HepG2 (cell line): Measurements from ENCODE around the gene TMEM131L. TPM values are rescaled to one million over a fixed set of nuclear protein-coding genes. Genes with fewer than 3 reads are reported as not detected.

ENCODE experiments used
- ARNT ChIP-seq: fragments of 450-650 bp; IDR thresholded peaks from 2 replicates; pipeline ENCODE4 v1.6.1; 2017
- IKZF4 ChIP-seq: sonication (generic); formaldehyde crosslinking; IDR thresholded peaks from 2 replicates; pipeline ENCODE4 v1.5.1; 2020; ENCODE audit warnings: borderline replicate concordance, mild to moderate bottlenecking, low read depth, missing genetic modification reagents; ENCODE audit errors: not compliant biosample characterization
- IRX3 ChIP-seq: sonication (generic); formaldehyde crosslinking; IDR thresholded peaks from 2 replicates; pipeline ENCODE4 v1.8.1; 2023; ENCODE audit warnings: mild to moderate bottlenecking, low read depth, missing genetic modification reagents, borderline replicate concordance
- KLF9 ChIP-seq: IDR thresholded peaks from 2 replicates; pipeline ENCODE4 v1.6.1; 2016; ENCODE audit warnings: low read depth
- NR2F6 ChIP-seq, 2 experiments: IDR thresholded peaks; 2 replicates each; pipeline ENCODE4 v1.6.1; 2016; ENCODE audit warnings: antibody characterized with exemption in 1 of 2, mild to moderate bottlenecking in 1 of 2
- RARG ChIP-seq: sonication (generic); formaldehyde crosslinking; IDR thresholded peaks from 2 replicates; pipeline ENCODE4 v1.4.0; 2020; ENCODE audit warnings: low read depth, mild to moderate bottlenecking, missing genetic modification reagents
- ZFP1 ChIP-seq: IDR thresholded peaks from 2 replicates; pipeline ENCODE4 v1.6.1; 2016
- ZNF256 ChIP-seq: sonication (generic); formaldehyde crosslinking; conservative IDR thresholded peaks from 2 replicates; pipeline ENCODE4 v1.4.0; 2020; ENCODE audit warnings: missing genetic modification reagents
- ZNF484 ChIP-seq: sonication (generic); formaldehyde crosslinking; IDR thresholded peaks from 2 replicates; pipeline ENCODE4 v1.5.1; 2020; ENCODE audit warnings: mild to moderate bottlenecking, low read depth, missing genetic modification reagents, borderline replicate concordance
- ZNF546 ChIP-seq: sonication (generic); formaldehyde crosslinking; conservative IDR thresholded peaks from 2 replicates; pipeline ENCODE4 v1.8.1; 2023; ENCODE audit warnings: mild to moderate bottlenecking, missing genetic modification reagents
- ZNF768 ChIP-seq: sonication (generic); formaldehyde crosslinking; IDR thresholded peaks from 2 replicates; pipeline ENCODE4 v1.4.0; 2020; ENCODE audit warnings: missing genetic modification reagents
- polyA plus RNA-seq, 8 experiments: library from polyadenylated mRNA; depleted of rRNA in 3 of 8; stranded (reverse) in 7 of 8; unstranded in 1 of 8; fragments of >200 nt; fragmentation: Illumina TruSeq in 4 of 8; extraction: Trizol in 4 of 8; gene quantifications; 2 replicates each; pipeline versions ENCODE4 v1.2.1 to v1.2.3, GENCODE V29; 2011 to 2016; ENCODE audit warnings: low read depth in 4 of 8, missing spikeins in 1 of 8, mixed read lengths in 1 of 8; ENCODE audit not compliant: insufficient read depth in 1 of 8
- total RNA-seq, 5 experiments: library from RNA; depleted of rRNA; stranded (reverse); fragments of >200 nt; fragmentation: Illumina TruSeq; extraction: Trizol; gene quantifications; 2 replicates each; pipeline ENCODE4 v1.2.3, GENCODE V29; 2016; ENCODE audit warnings: low read depth in 1 of 5
- TF ChIP-seq, protein P1 (sequence below): sonication (generic); formaldehyde crosslinking; IDR thresholded peaks from 2 replicates; pipeline ENCODE4 v1.4.0; 2020; ENCODE audit warnings: missing genetic modification reagents
- TF ChIP-seq, protein P2 (sequence below): sonication (generic); formaldehyde crosslinking; IDR thresholded peaks from 2 replicates; pipeline ENCODE4 v1.8.1; 2023; ENCODE audit warnings: missing genetic modification reagents, mild to moderate bottlenecking, borderline replicate concordance
- TF ChIP-seq, protein P3 (sequence below): IDR thresholded peaks from 2 replicates; pipeline ENCODE4 v1.6.1; 2012; ENCODE audit warnings: inconsistent platforms
- TF ChIP-seq, protein P4 (sequence below): sonication (generic); formaldehyde crosslinking; IDR thresholded peaks from 2 replicates; pipeline ENCODE4 v1.5.0; 2020; ENCODE audit warnings: mild to moderate bottlenecking, missing genetic modification reagents, borderline replicate concordance

Gene TMEM131L
- total and polyA plus RNA-seq, 2 of the 13 experiments (the other 11 are each of a cell fraction or from before 2014, with no cell fraction given): 2.2 to 4.5 TPM

DNA sequence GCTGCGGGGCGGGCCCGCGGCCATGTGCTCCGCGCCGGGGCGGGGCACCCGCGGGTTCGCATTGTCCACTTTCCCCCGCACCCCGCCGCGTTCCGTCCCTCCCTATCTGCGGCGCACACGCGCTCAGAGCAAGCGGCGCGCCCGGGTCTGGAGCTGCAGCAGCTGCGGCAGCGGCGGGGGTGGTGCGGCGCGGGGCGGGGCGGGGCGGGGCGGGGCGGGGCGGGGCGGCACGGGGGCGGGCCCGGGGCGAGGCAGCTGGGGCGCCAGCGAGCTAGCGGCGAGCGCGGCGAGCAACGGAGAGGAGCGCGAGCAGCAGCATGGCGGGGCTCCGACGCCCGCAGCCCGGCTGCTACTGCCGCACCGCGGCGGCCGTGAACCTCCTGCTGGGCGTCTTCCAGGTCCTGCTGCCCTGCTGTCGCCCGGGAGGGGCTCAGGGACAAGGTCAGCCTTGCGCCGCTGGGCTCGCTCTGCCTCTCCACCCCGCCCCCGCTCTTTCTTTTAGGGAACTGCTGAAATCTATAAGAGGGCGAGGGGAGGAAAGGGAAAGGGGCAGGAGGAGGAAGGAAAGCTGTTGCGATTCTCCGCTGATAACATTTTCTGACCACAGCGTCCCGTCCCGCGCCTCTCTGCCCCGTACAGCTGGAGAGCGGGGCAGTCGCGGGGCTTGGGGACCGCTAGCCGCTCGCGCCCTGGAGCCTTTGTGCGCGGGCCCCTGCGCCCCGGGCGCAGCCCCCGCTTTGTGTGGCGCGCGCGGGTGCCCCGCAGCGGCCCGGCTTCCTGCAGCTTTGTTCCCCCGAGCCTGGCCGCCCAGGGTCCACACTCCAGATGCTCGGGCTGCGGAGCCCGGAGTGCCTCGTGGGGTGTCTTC, at the start of gene TMEM131L (continued):
- TF ChIP-seq NR2F6 (IDR thresholded peaks at IDR 0.05): no peak
- TF ChIP-seq NR2F6 (CRISPR knock-in tag; IDR thresholded peaks at IDR 0.05): no peak
- TF ChIP-seq ARNT: no peak
- no peak for TF ChIP-seq ZFP1
- TF ChIP-seq ZNF546 (CRISPR knock-in tag): 0 out of 2 replicates have a peak, but pooled peaks have one; percentile 28
- TF ChIP-seq, protein P1, sequence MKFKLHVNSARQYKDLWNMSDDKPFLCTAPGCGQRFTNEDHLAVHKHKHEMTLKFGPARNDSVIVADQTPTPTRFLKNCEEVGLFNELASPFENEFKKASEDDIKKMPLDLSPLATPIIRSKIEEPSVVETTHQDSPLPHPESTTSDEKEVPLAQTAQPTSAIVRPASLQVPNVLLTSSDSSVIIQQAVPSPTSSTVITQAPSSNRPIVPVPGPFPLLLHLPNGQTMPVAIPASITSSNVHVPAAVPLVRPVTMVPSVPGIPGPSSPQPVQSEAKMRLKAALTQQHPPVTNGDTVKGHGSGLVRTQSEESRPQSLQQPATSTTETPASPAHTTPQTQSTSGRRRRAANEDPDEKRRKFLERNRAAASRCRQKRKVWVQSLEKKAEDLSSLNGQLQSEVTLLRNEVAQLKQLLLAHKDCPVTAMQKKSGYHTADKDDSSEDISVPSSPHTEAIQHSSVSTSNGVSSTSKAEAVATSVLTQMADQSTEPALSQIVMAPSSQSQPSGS (CRISPR knock-in tag): no peak
- TF ChIP-seq RARG: no peak
- no peak for TF ChIP-seq ZNF256 (CRISPR knock-in tag)
- TF ChIP-seq IKZF4 (CRISPR knock-in tag): no peak
- no peak for TF ChIP-seq ZNF768 (CRISPR knock-in tag)
- no peak for TF ChIP-seq ZNF484 (CRISPR knock-in tag)
- TF ChIP-seq, protein P2, sequence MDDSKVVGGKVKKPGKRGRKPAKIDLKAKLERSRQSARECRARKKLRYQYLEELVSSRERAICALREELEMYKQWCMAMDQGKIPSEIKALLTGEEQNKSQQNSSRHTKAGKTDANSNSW (CRISPR knock-in tag): no peak
- TF ChIP-seq, protein P3, sequence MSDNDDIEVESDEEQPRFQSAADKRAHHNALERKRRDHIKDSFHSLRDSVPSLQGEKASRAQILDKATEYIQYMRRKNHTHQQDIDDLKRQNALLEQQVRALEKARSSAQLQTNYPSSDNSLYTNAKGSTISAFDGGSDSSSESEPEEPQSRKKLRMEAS: peak; percentile 62
- no peak for TF ChIP-seq KLF9
- TF ChIP-seq IRX3 (CRISPR knock-in tag): no peak
- TF ChIP-seq, protein P4, sequence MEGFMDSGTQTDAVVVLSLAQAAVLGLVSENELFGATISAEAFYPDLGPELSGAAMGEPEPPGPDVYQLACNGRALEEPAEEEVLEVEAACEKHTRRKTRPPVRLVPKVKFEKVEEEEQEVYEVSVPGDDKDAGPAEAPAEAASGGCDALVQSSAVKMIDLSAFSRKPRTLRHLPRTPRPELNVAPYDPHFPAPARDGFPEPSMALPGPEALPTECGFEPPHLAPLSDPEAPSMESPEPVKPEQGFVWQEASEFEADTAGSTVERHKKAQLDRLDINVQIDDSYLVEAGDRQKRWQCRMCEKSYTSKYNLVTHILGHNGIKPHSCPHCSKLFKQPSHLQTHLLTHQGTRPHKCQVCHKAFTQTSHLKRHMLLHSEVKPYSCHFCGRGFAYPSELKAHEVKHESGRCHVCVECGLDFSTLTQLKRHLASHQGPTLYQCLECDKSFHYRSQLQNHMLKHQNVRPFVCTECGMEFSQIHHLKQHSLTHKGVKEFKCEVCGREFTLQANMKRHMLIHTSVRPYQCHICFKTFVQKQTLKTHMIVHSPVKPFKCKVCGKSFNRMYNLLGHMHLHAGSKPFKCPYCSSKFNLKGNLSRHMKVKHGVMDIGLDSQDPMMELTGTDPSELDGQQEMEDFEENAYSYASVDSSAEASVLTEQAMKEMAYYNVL (CRISPR knock-in tag): no peak; the same call in 1 of the 2 replicates
